Cardiac septum (tissue), 1 donor: ENCODE data around the gene RIC3. TPM values are rescaled to one million over a fixed set of nuclear protein-coding genes. Genes with fewer than 3 reads are reported as not detected.

Experiments used
- DNase-seq: peaks from one replicate; pipeline ENCODE4 v3.0.0-alpha.2; 2020; ENCODE audit warnings: low spot score
- intact Hi-C: fragments of 100-400 bp; cut with DNase I; formaldehyde crosslinking; loops from one replicate; pipeline ENCODE4 v1.14.0; 2022
- total RNA-seq: library from RNA; stranded (reverse); fragmentation: NEBNext Ultra II Directional; extraction: Animal tissue kit (Norgen Biotek cat#: 25700); gene quantifications from one replicate; pipeline ENCODE4 v1.2.1, GENCODE V29; 2021
- donor health status: DM: no; HTN: no; CAD: no.

Gene RIC3
- total RNA-seq, 1 donor from 2014 or later, result 14.3 TPM

- DNase-seq, result no peak
- intact Hi-C loops, result no loop called here
Observed at GRCh38 chr11:8079111-8079675, 89.6 kb downstream of the RIC3 start.

DNA sequence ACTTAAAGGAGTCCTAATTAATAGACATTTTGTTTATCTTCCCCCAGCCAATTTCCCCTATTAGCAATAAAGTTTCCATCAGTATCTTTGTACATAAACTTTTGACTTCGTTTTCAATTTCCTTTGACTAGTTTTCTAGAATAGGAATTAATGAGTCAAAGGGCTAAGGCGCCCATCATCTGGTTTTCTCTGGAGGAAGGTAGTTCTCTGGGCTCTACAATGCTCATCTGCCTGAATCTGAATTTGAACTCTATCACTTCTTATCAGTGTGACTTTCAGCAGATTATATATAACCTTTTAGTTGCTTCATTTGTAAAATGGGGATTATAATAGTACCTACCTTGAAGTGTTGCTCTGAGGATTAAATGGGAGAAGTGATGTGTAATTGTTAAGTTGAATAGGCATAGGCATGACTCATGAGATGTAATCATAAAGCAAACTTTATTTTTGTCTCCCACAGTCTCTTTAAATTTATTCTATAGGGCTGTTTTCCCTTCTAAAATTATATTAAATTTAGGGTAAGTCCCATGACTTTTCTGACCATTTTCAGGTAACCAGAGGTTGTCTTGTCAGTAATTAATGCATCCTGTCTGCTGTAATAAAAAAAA lies 93.6 kb downstream of the RIC3 start:
- intact Hi-C loops, result no loop called here
- no peak for DNase-seq

GRCh38 chr11:8071616-8072581 lies 96.9 kb downstream of the RIC3 start:
- intact Hi-C loops, result no loop called here
- DNase-seq, result peak; percentile 71

GRCh38 chr11:8070417-8071115 lies 98.3 kb downstream of the RIC3 start:
- intact Hi-C loops, result loop anchor here (1.0 kb wide), 1 partner anchor 37 kb away; no protein-coding TSS in a partner anchor

GRCh38 chr11:8069771-8070170 lies 99.1 kb downstream of the RIC3 start:
- DNase-seq, result no peak
- intact Hi-C loops, result loop anchor here (1.0 kb wide), 1 partner anchor 36 kb away; no protein-coding TSS in a partner anchor

More at GRCh38 chr11:8070417-8071115, 98.3 kb downstream of the RIC3 start:
- DNase-seq, result no peak

DNA sequence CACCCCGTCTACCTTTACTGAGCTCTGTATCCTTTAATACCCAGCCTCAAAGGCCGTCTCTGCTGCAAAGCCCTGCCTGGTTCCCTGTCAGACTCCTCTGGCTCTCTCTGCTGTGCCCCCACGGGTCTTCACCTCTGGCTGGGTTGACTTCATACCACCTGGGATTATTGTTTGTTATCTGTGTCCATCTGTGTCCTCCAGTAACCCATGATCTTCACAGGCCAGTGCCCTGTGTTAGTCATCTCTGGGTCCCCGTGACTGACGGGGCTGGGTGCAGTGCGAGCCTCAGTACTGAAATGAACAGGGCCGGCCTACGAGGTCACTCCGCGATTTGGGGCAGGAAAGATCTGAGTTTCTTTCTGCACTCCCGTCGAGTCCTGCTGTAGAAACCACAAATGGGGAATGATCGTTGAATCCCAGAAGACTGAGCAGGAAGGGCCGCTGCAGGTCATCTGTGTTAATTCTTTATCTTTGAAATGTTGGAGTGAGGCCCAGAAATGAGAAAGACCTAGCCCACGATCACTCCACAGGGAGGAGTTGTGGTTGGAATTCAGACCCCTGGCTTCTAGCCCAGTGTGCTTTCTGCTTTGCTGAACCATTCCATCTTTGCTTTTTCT lies 100.1 kb downstream of the RIC3 start:
- intact Hi-C loops, result no loop called here
- DNase-seq, result no peak

DNA sequence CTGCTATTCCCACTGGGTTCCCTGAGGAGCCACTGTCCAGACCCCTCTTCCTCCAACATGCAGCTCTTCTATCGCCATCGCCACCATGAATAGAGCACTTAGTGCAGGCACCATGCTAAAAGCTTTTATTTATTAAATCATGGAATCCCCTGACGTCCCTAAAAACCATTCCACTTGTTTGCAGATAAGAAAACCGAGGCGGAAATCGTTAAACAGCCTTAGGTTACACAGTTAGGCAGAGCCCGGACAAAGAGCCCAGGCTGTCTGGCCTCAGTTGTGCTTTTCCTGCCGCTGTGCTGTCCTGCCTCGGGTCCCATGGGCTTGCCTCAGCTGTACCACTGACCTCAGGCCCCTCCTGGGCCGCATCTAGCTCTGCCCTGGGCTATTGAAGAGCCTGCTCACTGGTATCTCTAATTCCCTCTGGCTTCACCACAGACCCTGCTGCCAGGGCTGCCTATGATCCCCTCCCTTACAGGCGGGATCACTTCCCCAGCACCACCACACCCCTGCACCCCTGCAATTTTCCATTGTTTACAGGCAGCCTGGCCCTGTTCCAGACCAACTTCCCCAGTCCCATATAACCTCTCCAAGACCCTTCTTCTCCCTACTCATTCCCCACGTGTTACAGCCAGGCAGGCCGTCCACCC lies 100.8 kb downstream of the RIC3 start:
- no peak for DNase-seq
- intact Hi-C loops, result no loop called here

DNA sequence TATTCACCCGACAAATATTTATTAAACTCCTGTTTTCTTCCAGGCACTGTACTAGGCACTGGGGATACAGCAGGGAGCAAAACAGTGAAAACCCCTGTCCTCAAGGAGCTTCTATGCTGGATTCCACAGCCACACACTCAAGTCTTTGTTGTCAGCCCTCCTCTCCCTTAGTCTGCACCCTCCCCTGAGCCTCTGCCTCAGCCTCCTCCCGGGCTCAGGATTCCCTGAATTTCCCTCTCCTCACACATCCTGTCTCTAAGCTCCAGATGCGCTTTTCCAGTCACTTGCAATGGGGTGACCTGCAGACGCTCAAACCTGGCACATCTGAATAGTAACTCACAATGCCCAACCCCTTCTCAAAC lies 101.3 kb downstream of the RIC3 start:
- no peak for DNase-seq
- intact Hi-C loops, result no loop called here

- DNase-seq, result no peak
- intact Hi-C loops, result no loop called here
Observed at GRCh38 chr11:8066911-8067455, 101.8 kb downstream of the RIC3 start.

- no peak for DNase-seq
- intact Hi-C loops, result no loop called here
Observed at GRCh38 chr11:8066036-8066910, 102.6 kb downstream of the RIC3 start.

- intact Hi-C loops, result no loop called here
- DNase-seq, result no peak
Observed at GRCh38 chr11:8065031-8065430, 103.8 kb downstream of the RIC3 start.

GRCh38 chr11:8063324-8063723 lies 105.5 kb downstream of the RIC3 start:
- no peak for DNase-seq
- intact Hi-C loops, result no loop called here

DNA sequence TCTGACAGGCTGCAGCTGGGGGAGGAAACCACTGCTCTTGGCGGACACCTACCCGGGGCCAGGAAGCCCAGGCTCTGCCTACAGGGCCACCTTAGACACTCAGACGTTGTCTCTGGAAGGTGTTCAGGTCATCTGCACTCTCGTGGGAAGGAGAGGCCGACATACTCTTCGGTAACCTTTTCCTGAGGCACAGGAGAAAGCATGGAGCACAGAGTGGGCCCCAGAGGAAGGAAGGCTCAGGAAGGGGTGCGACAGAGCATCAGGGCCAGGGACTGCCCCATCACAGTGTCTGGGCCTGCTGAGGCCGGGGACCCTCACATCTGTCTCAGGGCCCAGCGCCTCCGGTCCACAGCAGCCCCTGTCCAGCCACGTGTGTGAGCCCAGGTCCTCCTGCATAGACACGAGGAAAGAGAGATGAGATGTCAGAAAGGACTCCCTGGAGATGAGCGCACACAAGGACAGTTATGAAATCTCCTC lies 106.0 kb downstream of the RIC3 start:
- DNase-seq, result no peak
- intact Hi-C loops, result no loop called here

- no peak for DNase-seq
- intact Hi-C loops, result no loop called here
Observed at GRCh38 chr11:8061555-8062428, 107.0 kb downstream of the RIC3 start.

GRCh38 chr11:8060801-8061554 lies 107.8 kb downstream of the RIC3 start:
- DNase-seq, result no peak

GRCh38 chr11:8060146-8060719 lies 108.6 kb downstream of the RIC3 start:
- intact Hi-C loops, result no loop called here

More at GRCh38 chr11:8060801-8061554, 107.8 kb downstream of the RIC3 start:
- intact Hi-C loops, result no loop called here

More at GRCh38 chr11:8060146-8060719, 108.6 kb downstream of the RIC3 start:
- DNase-seq, result no peak
